Measurements from ENCODE around the gene EML4. TPM values are rescaled to one million over a fixed set of nuclear protein-coding genes. Genes with fewer than 3 reads are reported as not detected.

EML4 gene
- total RNA-seq, 1 experiment from 2014 or later: 107 TPM

- ATAC-seq (no peak), DNase-seq (ENCODE audit: low read depth, low spot score) (no peak)
- POLR2A ChIA-PET: no interaction called here
- in situ Hi-C loops (cut with HindIII; ENCODE audit: low pct_unique_long_range_greater_than_20kb, low sequenced_read_pairs): no loop called here
- intact Hi-C loops (cut with micrococcal nuclease; ENCODE audit: unreplicated experiment): loop anchor here (10.0 kb wide), 1 partner anchor 376 kb away; no protein-coding TSS in a partner anchor
- Histone ChIP-seq H3K36me3 (ENCODE audit: control insufficient read depth, insufficient read depth, low read length) (no peaks in the 10 kb centered on the region), H3K4me1 (ENCODE audit: control insufficient read depth, insufficient read depth, low read length) (peaks cover 17% of the 10 kb centered on the region), H3K4me3 (ENCODE audit: low read depth in 2 of 2, low read length in 2 of 2) (no peak overlapping the region), H3K27ac (ENCODE audit: low read length) (no peak overlapping the region), H3K9me3 (ENCODE audit: control insufficient read depth, insufficient read depth, low read depth, low read length) (no peaks in the 10 kb centered on the region), H3K27me3 (ENCODE audit: control insufficient read depth, insufficient read depth, low read length) (no peaks in the 10 kb centered on the region)
- CTCF ChIA-PET: no interaction called here
- TF ChIP-seq CTCF (IDR thresholded peaks at IDR 0.05): no peak
- TF ChIP-seq POLR2AphosphoS5 (IDR thresholded peaks at IDR 0.05; ENCODE audit: low read depth, low read length): no peak
- TF ChIP-seq TCF7L2 (IDR thresholded peaks at IDR 0.05; ENCODE audit: low read depth, low read length): no peak
- TF ChIP-seq SIN3A (IDR thresholded peaks at IDR 0.05; ENCODE audit: borderline replicate concordance, insufficient read depth, low read depth, low read length): no peak
- TF ChIP-seq REST (IDR thresholded peaks at IDR 0.05; ENCODE audit: insufficient read depth in 1 of 2, low read depth in 2 of 2, low read length in 1 of 2): no peak
- BruUV-seq (replicated peaks): no TSS peak
These were observed 61.7 kb downstream of the EML4 start for GRCh38 chr2:42230891-42231290.

- H3K36me3 ChIP-seq (ENCODE audit: control insufficient read depth, insufficient read depth, low read length): no peaks in the 10 kb centered on the region
- no peaks in the 10 kb centered on the region for H3K27me3 ChIP-seq (ENCODE audit: control insufficient read depth, insufficient read depth, low read length)
- H3K27ac ChIP-seq (ENCODE audit: low read length): no peak overlapping the region
- no peak overlapping the region for H3K4me3 ChIP-seq (ENCODE audit: low read depth in 2 of 2, low read length in 2 of 2)
- ATAC-seq (no peak), DNase-seq (ENCODE audit: low read depth, low spot score) (no peak)
- in situ Hi-C loops (cut with HindIII; ENCODE audit: low pct_unique_long_range_greater_than_20kb, low sequenced_read_pairs): no loop called here
- TF ChIP-seq POLR2AphosphoS5 (IDR thresholded peaks at IDR 0.05; ENCODE audit: low read depth, low read length) (no peak), REST (IDR thresholded peaks at IDR 0.05; ENCODE audit: insufficient read depth in 1 of 2, low read depth in 2 of 2, low read length in 1 of 2) (no peak), CTCF (IDR thresholded peaks at IDR 0.05) (no peak), SIN3A (IDR thresholded peaks at IDR 0.05; ENCODE audit: borderline replicate concordance, insufficient read depth, low read depth, low read length) (no peak), TCF7L2 (IDR thresholded peaks at IDR 0.05; ENCODE audit: low read depth, low read length) (no peak)
- ChIA-PET POLR2A (no interaction called here), CTCF (no interaction called here)
- no peaks in the 10 kb centered on the region for H3K9me3 ChIP-seq (ENCODE audit: control insufficient read depth, insufficient read depth, low read depth, low read length)
- no TSS peak for BruUV-seq (replicated peaks)
- intact Hi-C loops (cut with micrococcal nuclease; ENCODE audit: unreplicated experiment): loop anchor here (10.0 kb wide), 1 partner anchor 377 kb away; no protein-coding TSS in a partner anchor
- H3K4me1 ChIP-seq (ENCODE audit: control insufficient read depth, insufficient read depth, low read length): peaks cover 13% of the 10 kb centered on the region
These were observed 62.9 kb downstream of the EML4 start for GRCh38 chr2:42232024-42232423.

Measured in Panc1 (cell line).